NCI-H1930 (cell line): Measurements from ENCODE around the gene ICOSLG.
"Not testable (repeated sequence)": the region's sequence is repeated elsewhere in the genome, so short reads cannot be mapped to it uniquely, and the experiment has no call there.

Experiments used
- DNase-seq, 2 experiments: peaks; one replicate each; lab custom pipeline; 2025; lab: John Stamatoyannopoulos, UW

ICOSLG gene

GRCh38 chr21:44225605-44226004 lies 15.1 kb downstream of the ICOSLG start:
- not testable (repeated sequence) for DNase-seq

- not testable (repeated sequence) for DNase-seq
Observed at GRCh38 chr21:44223334-44223733, 17.4 kb downstream of the ICOSLG start.

GRCh38 chr21:44220674-44221073 lies 20.1 kb downstream of the ICOSLG start:
- not testable (repeated sequence) for DNase-seq

- not testable (repeated sequence) for DNase-seq
Observed at GRCh38 chr21:44218461-44218860, 22.3 kb downstream of the ICOSLG start.

GRCh38 chr21:44211978-44212377 lies 28.8 kb downstream of the ICOSLG start:
- not testable (repeated sequence) for DNase-seq

GRCh38 chr21:44211574-44211973 lies 29.2 kb downstream of the ICOSLG start:
- not testable (repeated sequence) for DNase-seq

GRCh38 chr21:44207860-44208646 lies 32.7 kb downstream of the ICOSLG start:
- DNase-seq: not testable (repeated sequence)

- not testable (repeated sequence) for DNase-seq
Observed at GRCh38 chr21:44206698-44207676, 33.8 kb downstream of the ICOSLG start.

GRCh38 chr21:44206187-44206586 lies 34.6 kb downstream of the ICOSLG start:
- not testable (repeated sequence) for DNase-seq

GRCh38 chr21:44202590-44203299 lies 38.0 kb downstream of the ICOSLG start:
- DNase-seq: not testable (repeated sequence)

- not testable (repeated sequence) for DNase-seq
Observed at GRCh38 chr21:44199997-44200396, 40.7 kb downstream of the ICOSLG start.

- DNase-seq: no peak
Observed at GRCh38 chr21:44199448-44199847, 41.3 kb downstream of the ICOSLG start.

- DNase-seq: not testable (repeated sequence)
Observed at GRCh38 chr21:44197156-44197516, 43.6 kb downstream of the ICOSLG start.

- DNase-seq: not testable (repeated sequence)
Observed at GRCh38 chr21:44196212-44197155, 44.3 kb downstream of the ICOSLG start.

- DNase-seq: not testable (repeated sequence)
Observed at GRCh38 chr21:44194888-44195287, 45.9 kb downstream of the ICOSLG start.

- DNase-seq: not testable (repeated sequence)
Observed at GRCh38 chr21:44194451-44194850, 46.3 kb downstream of the ICOSLG start.

- DNase-seq: not testable (repeated sequence)
Observed at GRCh38 chr21:44193108-44193507, 47.6 kb downstream of the ICOSLG start.

- DNase-seq: not testable (repeated sequence)
Observed at GRCh38 chr21:44190349-44191271, 50.1 kb downstream of the ICOSLG start.

- not testable (repeated sequence) for DNase-seq
Observed at GRCh38 chr21:44184862-44185261, 55.9 kb downstream of the ICOSLG start.

- not testable (repeated sequence) for DNase-seq
Observed at GRCh38 chr21:44182202-44182601, 58.5 kb downstream of the ICOSLG start.
